Transverse colon (tissue), 4 donors: Measurements from ENCODE around the gene STAG1.

Source experiments
- POLR2A ChIP-seq: fragments of 450-650 bp; IDR thresholded peaks from one replicate; pipeline ENCODE4 v1.6.1; 2016; ENCODE audit warnings: antibody characterized with exemption, mild to moderate bottlenecking, moderate library complexity
- POLR2AphosphoS5 ChIP-seq, 3 donors: sonication (generic); formaldehyde crosslinking; IDR thresholded peaks; one replicate each; pipeline ENCODE4 v1.6.1; 2016; ENCODE audit warnings: antibody characterized with exemption in 3 of 3
- TF ChIP-seq, protein P1 (sequence below), 5 experiments: fragments of 200-600 bp in 3 of 5; fragments of 450-650 bp in 2 of 5; sonication (generic) in 3 of 5; IDR thresholded peaks; 1 replicate in 2 of 5; 2 replicates in 3 of 5; pipeline ENCODE4 v1.5.1; 2016 to 2017; ENCODE audit warnings: antibody characterized with exemption in 5 of 5, inconsistent platforms in 3 of 5, mild to moderate bottlenecking in 2 of 5, moderate library complexity in 1 of 5

DNA sequence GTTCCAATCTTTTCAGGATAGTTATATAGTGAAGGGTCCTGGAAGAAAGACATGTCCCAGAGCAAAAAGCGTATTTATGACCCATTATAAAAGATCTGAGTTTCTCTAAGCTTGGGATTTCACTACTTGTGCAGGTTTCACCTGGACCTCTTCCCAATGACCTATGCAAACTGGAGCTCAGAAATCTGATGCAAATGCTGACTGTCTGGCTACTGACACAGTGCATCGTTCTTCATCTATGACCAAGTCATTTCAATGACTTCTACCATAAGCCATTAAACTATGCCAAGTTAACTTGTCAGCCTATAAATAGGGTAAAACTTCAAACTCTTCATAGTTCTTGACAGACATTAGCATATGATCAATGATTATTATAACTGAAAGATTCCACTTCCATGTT, 11.1 kb downstream of the STAG1 start:
- TF ChIP-seq, protein P1, sequence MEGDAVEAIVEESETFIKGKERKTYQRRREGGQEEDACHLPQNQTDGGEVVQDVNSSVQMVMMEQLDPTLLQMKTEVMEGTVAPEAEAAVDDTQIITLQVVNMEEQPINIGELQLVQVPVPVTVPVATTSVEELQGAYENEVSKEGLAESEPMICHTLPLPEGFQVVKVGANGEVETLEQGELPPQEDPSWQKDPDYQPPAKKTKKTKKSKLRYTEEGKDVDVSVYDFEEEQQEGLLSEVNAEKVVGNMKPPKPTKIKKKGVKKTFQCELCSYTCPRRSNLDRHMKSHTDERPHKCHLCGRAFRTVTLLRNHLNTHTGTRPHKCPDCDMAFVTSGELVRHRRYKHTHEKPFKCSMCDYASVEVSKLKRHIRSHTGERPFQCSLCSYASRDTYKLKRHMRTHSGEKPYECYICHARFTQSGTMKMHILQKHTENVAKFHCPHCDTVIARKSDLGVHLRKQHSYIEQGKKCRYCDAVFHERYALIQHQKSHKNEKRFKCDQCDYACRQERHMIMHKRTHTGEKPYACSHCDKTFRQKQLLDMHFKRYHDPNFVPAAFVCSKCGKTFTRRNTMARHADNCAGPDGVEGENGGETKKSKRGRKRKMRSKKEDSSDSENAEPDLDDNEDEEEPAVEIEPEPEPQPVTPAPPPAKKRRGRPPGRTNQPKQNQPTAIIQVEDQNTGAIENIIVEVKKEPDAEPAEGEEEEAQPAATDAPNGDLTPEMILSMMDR (IDR thresholded peaks at IDR 0.05) = no peak
- TF ChIP-seq POLR2AphosphoS5 (IDR thresholded peaks at IDR 0.05) (no peak), POLR2A (no peak)
